Liver (tissue), 9 donors: ENCODE measurements around the gene IL12RB2. TPM values are rescaled to one million over a fixed set of nuclear protein-coding genes. Genes with fewer than 3 reads are reported as not detected.

Source experiments
- DNase-seq: peaks from one replicate; pipeline ENCODE4 v3.0.0-alpha.2; 2017; ENCODE audit warnings: low spot score
- H3K27ac ChIP-seq, 2 donors: one replicate each; pipeline ENCODE4 v1.7.0; 2013; ENCODE audit warnings: inconsistent platforms in 2 of 2, low read length in 2 of 2, control low read depth in 1 of 2, low read depth in 1 of 2, mild to moderate bottlenecking in 1 of 2
- H3K27me3 ChIP-seq, 4 donors: one replicate each; pipeline versions ENCODE4 v1.6.1 to v1.7.0; 2013; ENCODE audit warnings: low read length in 3 of 4, inconsistent platforms in 1 of 4, mild to moderate bottlenecking in 1 of 4, moderate library complexity in 1 of 4; ENCODE audit not compliant: control insufficient read depth in 4 of 4, insufficient read depth in 4 of 4
- H3K36me3 ChIP-seq, 4 donors: one replicate each; pipeline versions ENCODE4 v1.6.1 to v1.7.0; 2013; ENCODE audit warnings: low read length in 3 of 4, mild to moderate bottlenecking in 3 of 4, low read depth in 1 of 4, moderate library complexity in 1 of 4; ENCODE audit not compliant: control insufficient read depth in 4 of 4, insufficient read depth in 3 of 4
- H3K4me1 ChIP-seq, 4 donors: one replicate each; pipeline versions ENCODE4 v1.6.1 to v1.7.0; 2013; ENCODE audit warnings: low read length in 3 of 4, mild to moderate bottlenecking in 3 of 4, moderate library complexity in 1 of 4; ENCODE audit not compliant: control insufficient read depth in 4 of 4, insufficient read depth in 4 of 4
- H3K4me3 ChIP-seq, 3 donors: one replicate each; pipeline versions ENCODE4 v1.6.1 to v1.7.0; 2013; ENCODE audit warnings: low read length in 3 of 3, control low read depth in 1 of 3, low read depth in 1 of 3, mild to moderate bottlenecking in 1 of 3
- H3K9ac ChIP-seq, 2 donors: one replicate each; pipeline ENCODE4 v1.7.0; 2013; ENCODE audit warnings: low read length in 2 of 2, mild to moderate bottlenecking in 2 of 2, moderate library complexity in 2 of 2, control low read depth in 1 of 2, low read depth in 1 of 2
- H3K9me3 ChIP-seq, 4 donors: one replicate each; pipeline versions ENCODE4 v1.6.1 to v1.7.0; 2013; ENCODE audit warnings: low read length in 3 of 4; ENCODE audit not compliant: control insufficient read depth in 4 of 4
- ATF3 ChIP-seq: IDR thresholded peaks from 2 replicates; pipeline ENCODE4 v1.6.1; 2016; ENCODE audit warnings: antibody characterized with exemption
- CTCF ChIP-seq: fragments of 150-350 bp; IDR thresholded peaks from 2 replicates; pipeline ENCODE4 v1.5.1; 2017; ENCODE audit warnings: improper control_type of control experiment, low read depth, low read length; ENCODE audit not compliant: missing input control
- EGR1 ChIP-seq, 2 donors: IDR thresholded peaks; 2 replicates each; pipeline ENCODE4 v1.6.1; 2016 to 2018; ENCODE audit warnings: antibody characterized with exemption in 2 of 2, low read depth in 2 of 2
- FOXA1 ChIP-seq: IDR thresholded peaks from 2 replicates; pipeline ENCODE4 v1.6.1; 2016; ENCODE audit warnings: antibody characterized with exemption
- FOXA2 ChIP-seq: IDR thresholded peaks from 2 replicates; pipeline ENCODE4 v1.6.1; 2016; ENCODE audit warnings: antibody characterized with exemption
- GABPA ChIP-seq, 2 donors: IDR thresholded peaks in 1 of 2; conservative IDR thresholded peaks in 1 of 2; 2 replicates each; pipeline ENCODE4 v1.6.1; 2016; ENCODE audit warnings: antibody characterized with exemption in 2 of 2, mild to moderate bottlenecking in 1 of 2, moderate library complexity in 1 of 2
- HNF4A ChIP-seq, 2 donors: conservative IDR thresholded peaks; 2 replicates each; pipeline ENCODE4 v1.6.1; 2016; ENCODE audit warnings: antibody characterized with exemption in 2 of 2, mild to moderate bottlenecking in 2 of 2
- HNF4G ChIP-seq: IDR thresholded peaks from 2 replicates; pipeline ENCODE4 v1.6.1; 2016; ENCODE audit warnings: antibody characterized with exemption
- JUND ChIP-seq, 2 donors: IDR thresholded peaks; 2 replicates each; pipeline ENCODE4 v1.6.1; 2016; ENCODE audit warnings: antibody characterized with exemption in 2 of 2
- MAX ChIP-seq: IDR thresholded peaks from 2 replicates; pipeline ENCODE4 v1.6.1; 2016; ENCODE audit warnings: antibody characterized with exemption
- NR2F2 ChIP-seq: IDR thresholded peaks from 2 replicates; pipeline ENCODE4 v1.6.1; 2016; ENCODE audit warnings: antibody characterized with exemption
- RAD21 ChIP-seq, 2 donors: IDR thresholded peaks; 2 replicates each; pipeline ENCODE4 v1.6.1; 2016; ENCODE audit warnings: antibody characterized with exemption in 2 of 2, mild to moderate bottlenecking in 2 of 2
- REST ChIP-seq: IDR thresholded peaks from 2 replicates; pipeline ENCODE4 v1.6.1; 2016; ENCODE audit warnings: antibody characterized with exemption, mild to moderate bottlenecking
- RXRA ChIP-seq, 2 donors: IDR thresholded peaks; 2 replicates each; pipeline ENCODE4 v1.6.1; 2017 to 2018; ENCODE audit warnings: antibody characterized with exemption in 2 of 2, mild to moderate bottlenecking in 1 of 2
- SP1 ChIP-seq: IDR thresholded peaks from 2 replicates; pipeline ENCODE4 v1.6.1; 2018; ENCODE audit warnings: antibody characterized with exemption, mild to moderate bottlenecking
- TAF1 ChIP-seq: conservative IDR thresholded peaks from 2 replicates; pipeline ENCODE4 v1.6.1; 2016; ENCODE audit warnings: antibody characterized with exemption, mild to moderate bottlenecking
- YY1 ChIP-seq: IDR thresholded peaks from 2 replicates; pipeline ENCODE4 v1.6.1; 2016; ENCODE audit warnings: antibody characterized with exemption, mild to moderate bottlenecking
- ZBTB33 ChIP-seq: IDR thresholded peaks from 2 replicates; pipeline ENCODE4 v1.6.1; 2016; ENCODE audit warnings: antibody characterized with exemption
- WGBS: extraction: QIAGEN DNeasy Blood & Tissue Kit; methylation state at CpG from one replicate; pipeline ENCODE4 v1.1.7; 2013; 5-methylcytosine and 5-hydroxymethylcytosine counted together
- polyA plus RNA-seq, 2 donors: library from polyadenylated mRNA; stranded (reverse) in 1 of 2; unstranded in 1 of 2; fragments of 200-250 nt in 1 of 2; fragments of >200 nt in 1 of 2; fragmentation: Nextera tagmentation in 1 of 2; extraction: Ambion mirVana in 1 of 2; gene quantifications; one replicate each; pipeline versions ENCODE4 v1.2.1 to v1.2.3, GENCODE V29; 2013 to 2015
- total RNA-seq, 2 donors: library from RNA; depleted of rRNA; stranded (reverse); fragments of >200 nt; gene quantifications; one replicate each; pipeline ENCODE4 v1.2.3, GENCODE V29; 2014
- donor health status: healthy.
- donor health status: healthy.
- donor health status: healthy.
- donor health status: healthy.
- donor health status: healthy.

Gene IL12RB2
- total and polyA plus RNA-seq, 4 donors = 0.06 to 1.3 (median 0.58) TPM

GRCh38 chr1:67348586-67349252 is 41.0 kb downstream of the IL12RB2 start:
- no peak for DNase-seq

GRCh38 chr1:67350783-67351182 is 43.1 kb downstream of the IL12RB2 start:
- Histone ChIP-seq H3K36me3 (no peaks in the 10 kb centered on the region), H3K4me1 (no peaks in the 10 kb centered on the region), H3K9me3 (no peaks in the 10 kb centered on the region), H3K27me3 (no peaks in the 10 kb centered on the region), H3K4me3 (no peak overlapping the region), H3K27ac (no peak overlapping the region), H3K9ac (no peak overlapping the region)
- 83% methylated on average over 2 of the region's 2 CpGs for WGBS
- no peak for DNase-seq
- TF ChIP-seq HNF4G = no peak
- TF ChIP-seq EGR1 (IDR thresholded peaks at IDR 0.05; ENCODE audit: low read depth in 2 of 2) = no peak

More at GRCh38 chr1:67348586-67349252, 41.0 kb downstream of the IL12RB2 start:
- Histone ChIP-seq H3K27me3 (no peaks in the 10 kb centered on the region), H3K27ac (no peak overlapping the region), H3K36me3 (no peaks in the 10 kb centered on the region), H3K4me1 (no peaks in the 10 kb centered on the region), H3K4me3 (no peak overlapping the region), H3K9ac (no peak overlapping the region), H3K9me3 (no peaks in the 10 kb centered on the region)
- WGBS = 81% methylated on average over 6 of the region's 6 CpGs
- no peak for TF ChIP-seq HNF4A (conservative IDR thresholded peaks at IDR 0.05)

GRCh38 chr1:67352211-67352610 is 44.5 kb downstream of the IL12RB2 start:
- Histone ChIP-seq H3K27ac (no peak overlapping the region), H3K4me1 (no peaks in the 10 kb centered on the region), H3K4me3 (no peak overlapping the region), H3K9ac (no peak overlapping the region), H3K27me3 (no peaks in the 10 kb centered on the region), H3K36me3 (no peaks in the 10 kb centered on the region), H3K9me3 (no peaks in the 10 kb centered on the region)
- no peak for DNase-seq
- TF ChIP-seq HNF4A (conservative IDR thresholded peaks at IDR 0.05) (no peak), SP1 (no peak), FOXA1 (no peak), RXRA (IDR thresholded peaks at IDR 0.05) (no peak), HNF4G (no peak), EGR1 (IDR thresholded peaks at IDR 0.05; ENCODE audit: low read depth in 2 of 2) (no peak), ATF3 (no peak), ZBTB33 (no peak), GABPA (IDR thresholded peaks at IDR 0.05 in 1 of 2, conservative IDR thresholded peaks at IDR 0.05 in 1 of 2) (no peak), YY1 (no peak), CTCF (no peak), NR2F2 (no peak), JUND (IDR thresholded peaks at IDR 0.05) (no peak), MAX (no peak), FOXA2 (no peak), RAD21 (IDR thresholded peaks at IDR 0.05) (no peak), REST (no peak), TAF1 (no peak)
